Measurements from ENCODE around the gene NCAN.

The NCAN gene

GRCh38 chr19:19285686-19286085, 73.9 kb downstream of the NCAN start:
- no peak for DNase-seq (ENCODE audit: low read depth)

DNA sequence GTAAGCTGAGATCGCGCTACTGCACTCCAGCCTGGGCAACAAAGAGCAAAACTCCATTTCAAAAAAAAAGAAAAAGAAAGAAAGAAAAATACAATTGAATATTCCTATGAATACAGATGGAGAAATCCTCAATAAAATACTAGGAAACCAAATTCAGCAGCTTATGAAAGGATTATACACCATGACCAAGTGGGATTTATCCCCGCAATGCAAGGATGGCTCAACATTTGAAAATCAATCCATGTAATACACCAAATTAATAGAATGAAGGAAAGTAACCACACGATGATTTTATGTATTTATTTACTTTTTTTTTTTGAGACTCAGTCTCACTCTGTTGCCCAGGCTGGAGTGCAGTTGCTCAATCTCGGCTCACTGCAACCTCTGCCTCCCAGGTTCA, 80.8 kb downstream of the NCAN start:
- no peak for DNase-seq (ENCODE audit: low read depth)

DNA sequence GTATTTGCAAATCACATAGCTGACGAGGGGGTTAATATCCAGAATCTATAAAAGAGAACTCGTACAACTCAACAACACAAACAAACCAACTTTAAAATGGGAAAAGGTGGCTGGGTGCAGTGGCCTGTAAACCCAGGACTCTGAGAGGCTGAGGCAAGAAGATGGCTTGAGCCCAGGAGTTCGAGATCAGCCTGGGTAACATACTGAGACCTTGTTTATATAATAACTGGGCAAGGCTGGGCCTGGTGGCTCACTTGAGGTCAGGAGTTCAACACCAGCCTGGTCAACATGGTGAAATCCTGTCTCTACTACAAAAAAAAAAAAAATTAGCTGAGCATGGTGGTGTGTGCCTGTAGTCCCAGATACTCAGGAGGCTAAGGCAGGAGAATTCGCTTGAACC, 83.2 kb downstream of the NCAN start:
- DNase-seq (ENCODE audit: low read depth), result no peak

GRCh38 chr19:19296953-19297689, 85.4 kb downstream of the NCAN start:
- DNase-seq (ENCODE audit: low read depth), result no peak

- no peak for DNase-seq (ENCODE audit: low read depth)
These were observed 86.0 kb downstream of the NCAN start for GRCh38 chr19:19297759-19298158.

GRCh38 chr19:19300613-19301012, 88.9 kb downstream of the NCAN start:
- DNase-seq (ENCODE audit: low read depth), result no peak

All from stimulated activated CD8-positive, alpha-beta memory T cell treated with anti-CD3 and anti-CD28 coated beads, Interleukin-15, amount 100 ng/mL, for 1 hour (primary cell).